ENCODE results near the gene OMD. TPM values are rescaled to one million over a fixed set of nuclear protein-coding genes. Genes with fewer than 3 reads are reported as not detected.

The OMD gene
- polyA plus RNA-seq: not detected in 2 replicates
- polyA minus RNA-seq: not detected in 2 replicates

- H3F3A ChIP-seq (ENCODE audit: insufficient read depth, low read length, poor library complexity, severe bottlenecking): no peaks in the 10 kb centered on the region
- no peak within 1 kb of the TSS for H3K9ac ChIP-seq (ENCODE audit: low read length)
- no peaks in the 10 kb centered on the region for H3K27me3 ChIP-seq (ENCODE audit: insufficient read depth, low read depth, low read length)
- H3K4me2 ChIP-seq (ENCODE audit: low read length): no peak within 1 kb of the TSS
- H2AFZ ChIP-seq (ENCODE audit: low read depth, low read length): no peak within 1 kb of the TSS
- no peaks in the 10 kb centered on the region for H4K20me1 ChIP-seq (ENCODE audit: insufficient read depth)
- H3K9me3 ChIP-seq (ENCODE audit: low read length): no peaks in the 10 kb centered on the region
- TF ChIP-seq REST (IDR thresholded peaks at IDR 0.05; ENCODE audit: borderline replicate concordance): no peak
- H3K4me3 ChIP-seq (ENCODE audit: low read length): no peak within 1 kb of the TSS
- H3K9me2 ChIP-seq (ENCODE audit: insufficient read depth, low read length): no peaks in the 10 kb centered on the region
- H3K27ac ChIP-seq (ENCODE audit: low read length): no peak within 1 kb of the TSS
- no peaks in the 10 kb centered on the region for H3K79me2 ChIP-seq (replicated peaks; ENCODE audit: insufficient read depth, low read length)
- no peaks in the 10 kb centered on the region for H3K36me3 ChIP-seq (ENCODE audit: insufficient read depth, low read length)
Measured at GRCh38 chr9:92424340-92424739, at the start of gene OMD. TSS of gene OMD (minus strand) at chr9:92424471. CDS start at chr9:92417558, 6,913 bp downstream.

GRCh38 chr9:92468206-92468605, 43.9 kb upstream of the OMD start:
- Histone ChIP-seq H3K36me3 (ENCODE audit: insufficient read depth, low read length) (no peaks in the 10 kb centered on the region), H3K9me3 (ENCODE audit: low read length) (no peaks in the 10 kb centered on the region), H2AFZ (ENCODE audit: low read depth, low read length) (no peak overlapping the region), H3K4me2 (ENCODE audit: low read length) (no peak overlapping the region), H4K20me1 (ENCODE audit: insufficient read depth) (no peaks in the 10 kb centered on the region), H3K9me2 (ENCODE audit: insufficient read depth, low read length) (no peaks in the 10 kb centered on the region), H3K27me3 (ENCODE audit: insufficient read depth, low read depth, low read length) (no peaks in the 10 kb centered on the region), H3K27ac (ENCODE audit: low read length) (no peak overlapping the region), H3K79me2 (replicated peaks; ENCODE audit: insufficient read depth, low read length) (no peaks in the 10 kb centered on the region), H3K4me3 (ENCODE audit: low read length) (no peak overlapping the region), H3F3A (ENCODE audit: insufficient read depth, low read length, poor library complexity, severe bottlenecking) (no peaks in the 10 kb centered on the region), H3K9ac (ENCODE audit: low read length) (no peak overlapping the region)
- TF ChIP-seq REST (IDR thresholded peaks at IDR 0.05; ENCODE audit: borderline replicate concordance) (no peak), EP300 (conservative IDR thresholded peaks at IDR 0.05; ENCODE audit: poor library complexity, severe bottlenecking) (no peak), CTCF (IDR thresholded peaks at IDR 0.05; ENCODE audit: poor library complexity, severe bottlenecking) (no peak), SMC3 (conservative IDR thresholded peaks at IDR 0.05; ENCODE audit: poor library complexity) (no peak), MXI1 (conservative IDR thresholded peaks at IDR 0.05; ENCODE audit: poor library complexity, severe bottlenecking) (no peak), TAF1 (IDR thresholded peaks at IDR 0.05; ENCODE audit: low read depth) (no peak), EZH2 (IDR thresholded peaks at IDR 0.05; ENCODE audit: borderline replicate concordance, insufficient read depth, low read length, poor library complexity, severe bottlenecking) (no peak), POLR2AphosphoS5 (IDR thresholded peaks at IDR 0.05) (no peak), RAD21 (conservative IDR thresholded peaks at IDR 0.05) (no peak)
